SKM-1 (cell line): ENCODE data around the gene DNM1.

Source experiments
- DNase-seq: peaks from one replicate; lab custom pipeline; 2025; ENCODE audit not compliant: unreplicated experiment; lab: John Stamatoyannopoulos, UW

Gene DNM1

GRCh38 chr9:128203024-128203706 lies at the start of gene DNM1:
TSS of gene DNM1 (plus strand) at chr9:128203379. CDS start at chr9:128203471, 92 bp downstream.
- peak; percentile 35 for DNase-seq

DNA sequence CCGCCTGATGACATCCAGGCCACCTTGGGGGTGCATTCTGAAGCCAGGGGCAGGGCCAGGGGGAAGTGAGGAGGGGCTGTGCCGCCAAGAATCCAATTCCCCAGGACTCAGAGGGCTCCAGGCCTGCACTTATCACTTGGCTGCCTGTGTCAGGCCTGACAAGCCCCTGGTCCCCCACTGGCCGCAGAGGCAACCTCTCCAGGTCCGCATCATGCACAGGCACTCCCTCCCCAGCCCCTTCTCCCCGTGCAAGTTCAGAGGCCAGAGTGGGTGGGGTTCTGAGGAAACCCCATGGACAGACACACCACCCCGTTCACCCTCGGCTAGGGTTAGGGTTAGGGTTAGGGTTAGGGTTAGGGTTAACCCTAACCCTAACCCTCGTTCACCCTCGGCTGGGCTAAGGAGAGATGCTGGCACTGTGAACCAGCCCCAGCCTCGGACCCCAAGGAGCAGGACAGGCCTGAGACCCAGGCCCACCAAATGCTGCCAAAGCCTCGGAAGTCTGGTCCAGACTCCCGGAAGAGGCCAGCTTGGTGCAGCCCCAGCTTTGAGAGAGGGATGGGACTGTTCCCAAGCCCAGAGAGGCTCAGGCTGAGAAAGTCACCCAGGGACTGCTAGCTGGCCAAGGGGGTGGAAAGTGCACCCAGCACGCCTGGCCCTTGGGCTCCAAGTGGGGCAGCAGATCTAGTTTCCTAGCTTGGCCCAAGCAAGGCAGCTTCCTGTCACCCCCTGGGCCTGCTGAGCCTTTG lies 49.1 kb upstream of the DNM1 start:
- DNase-seq, result no peak

DNA sequence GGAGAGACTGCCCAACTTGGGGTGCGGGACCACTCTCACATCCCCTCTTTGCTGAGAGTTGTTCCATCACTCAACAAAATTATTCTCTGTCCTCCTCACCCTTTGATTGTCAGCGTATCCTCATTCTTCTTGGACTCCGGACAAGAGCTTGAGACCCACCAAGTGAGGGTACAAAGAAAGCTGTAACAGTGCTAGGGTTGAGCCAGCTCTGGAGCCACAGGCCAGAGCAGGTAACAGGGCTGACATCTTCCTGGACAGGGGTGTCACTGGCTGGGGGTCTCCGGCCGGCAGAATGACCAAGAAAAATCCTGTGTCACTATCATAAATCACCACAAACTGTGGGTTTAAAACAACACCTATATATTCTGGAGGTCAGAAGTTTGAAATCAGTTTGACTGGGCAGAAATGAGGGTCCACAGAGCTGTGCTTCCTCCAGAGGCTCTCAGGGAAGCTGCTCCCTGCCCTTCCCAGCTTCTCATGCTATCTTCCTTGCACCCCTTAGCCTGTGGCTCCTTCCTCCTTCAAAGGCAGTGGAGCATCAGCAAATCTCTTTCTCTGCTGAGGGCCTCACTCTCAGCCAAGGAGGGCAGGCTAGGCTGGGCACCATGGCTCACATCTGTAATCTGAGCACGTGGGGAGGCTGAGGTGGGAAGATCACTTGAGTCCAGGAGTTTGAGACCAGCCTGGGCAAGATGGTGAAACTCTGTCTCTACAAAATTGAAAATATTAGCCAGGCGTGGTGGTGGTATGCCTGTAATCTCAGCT lies 47.3 kb upstream of the DNM1 start:
- no peak for DNase-seq

DNA sequence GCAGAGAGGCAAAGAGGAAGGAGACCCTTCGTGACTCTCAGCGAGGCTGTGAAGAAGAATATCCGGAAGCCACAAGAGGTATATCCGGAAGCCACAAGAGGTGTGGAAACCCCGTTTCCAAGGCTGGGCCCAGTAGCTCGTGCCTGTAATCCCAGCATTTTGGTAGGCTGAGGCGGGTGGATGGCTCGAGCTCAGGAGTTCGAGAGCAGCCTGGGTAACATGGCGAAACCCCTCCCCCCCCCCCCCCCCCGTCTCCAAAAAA lies 43.7 kb upstream of the DNM1 start:
- DNase-seq, result peak; percentile 75

- DNase-seq, result peak; percentile 82
Observed at GRCh38 chr9:128159784-128160602, 43.2 kb upstream of the DNM1 start, which contains the start of gene BBLN. TSS of gene BBLN (plus strand) at chr9:128160265. CDS start at chr9:128160408, 143 bp downstream.

GRCh38 chr9:128160603-128160987 lies 42.6 kb upstream of the DNM1 start:
- no peak for DNase-seq

DNA sequence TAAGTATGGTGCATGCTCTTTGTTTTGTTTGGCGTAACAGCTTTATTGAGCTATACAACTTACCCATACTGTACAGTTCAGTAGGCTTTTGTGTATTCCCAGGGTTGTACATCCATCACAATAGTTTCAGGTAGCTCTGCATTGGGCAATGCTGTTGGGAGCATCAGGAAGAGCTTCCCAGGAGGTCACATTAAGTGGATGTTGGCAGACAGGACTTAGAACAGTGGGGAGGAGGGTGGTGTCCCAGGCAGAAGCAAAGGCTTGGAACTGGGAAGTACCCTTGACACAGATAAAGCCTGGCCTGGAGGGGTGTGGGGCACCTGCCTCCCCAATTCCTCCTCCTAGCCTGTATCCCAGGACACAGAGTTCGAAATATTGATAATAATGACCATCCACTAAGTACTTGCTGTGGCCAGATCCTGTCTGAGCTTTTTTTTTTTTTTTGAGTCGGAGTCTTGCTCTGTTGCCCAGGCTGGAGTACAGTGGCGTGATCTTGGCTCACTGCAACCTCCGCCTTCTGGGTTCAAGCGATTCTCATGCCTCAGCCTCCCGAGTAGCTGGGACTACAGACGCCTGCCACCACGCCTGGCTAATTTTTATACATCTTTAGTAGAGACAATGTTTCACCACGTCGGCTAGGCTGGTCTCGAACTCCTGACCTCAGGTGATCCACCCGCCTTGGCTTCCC lies 41.8 kb upstream of the DNM1 start:
- no peak for DNase-seq

GRCh38 chr9:128162215-128163026 lies 40.8 kb upstream of the DNM1 start:
- DNase-seq, result no peak

DNA sequence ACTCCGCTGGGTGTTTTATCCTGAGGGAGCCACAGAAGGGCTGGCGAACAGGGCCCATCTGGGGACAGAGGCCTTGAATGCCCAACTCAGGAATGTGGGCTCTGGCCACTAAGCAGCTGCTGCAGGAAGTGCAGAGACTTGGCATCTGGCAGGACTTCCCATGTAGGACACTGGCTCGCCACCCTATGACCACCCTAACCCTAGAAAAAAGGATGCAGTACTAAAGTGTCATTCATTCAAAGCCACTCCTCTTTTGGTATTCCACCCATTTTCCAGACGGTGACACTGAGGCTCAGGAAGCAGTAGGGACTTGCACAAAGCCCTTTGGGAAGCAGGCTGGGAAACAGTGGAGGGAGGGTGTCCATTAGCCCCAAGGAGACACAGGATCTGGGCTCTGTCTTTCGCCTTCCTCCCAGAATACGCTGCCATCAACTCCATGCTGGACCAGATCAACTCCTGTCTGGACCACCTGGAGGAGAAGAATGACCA lies 40.1 kb upstream of the DNM1 start:
- no peak for DNase-seq

GRCh38 chr9:128163523-128164306 lies 39.5 kb upstream of the DNM1 start:
- no peak for DNase-seq

GRCh38 chr9:128164307-128164885 lies 38.8 kb upstream of the DNM1 start:
- DNase-seq, result no peak

- no peak for DNase-seq
Observed at GRCh38 chr9:128166169-128166568, 37.0 kb upstream of the DNM1 start.

GRCh38 chr9:128167209-128167608 lies 36.0 kb upstream of the DNM1 start:
- no peak for DNase-seq

DNA sequence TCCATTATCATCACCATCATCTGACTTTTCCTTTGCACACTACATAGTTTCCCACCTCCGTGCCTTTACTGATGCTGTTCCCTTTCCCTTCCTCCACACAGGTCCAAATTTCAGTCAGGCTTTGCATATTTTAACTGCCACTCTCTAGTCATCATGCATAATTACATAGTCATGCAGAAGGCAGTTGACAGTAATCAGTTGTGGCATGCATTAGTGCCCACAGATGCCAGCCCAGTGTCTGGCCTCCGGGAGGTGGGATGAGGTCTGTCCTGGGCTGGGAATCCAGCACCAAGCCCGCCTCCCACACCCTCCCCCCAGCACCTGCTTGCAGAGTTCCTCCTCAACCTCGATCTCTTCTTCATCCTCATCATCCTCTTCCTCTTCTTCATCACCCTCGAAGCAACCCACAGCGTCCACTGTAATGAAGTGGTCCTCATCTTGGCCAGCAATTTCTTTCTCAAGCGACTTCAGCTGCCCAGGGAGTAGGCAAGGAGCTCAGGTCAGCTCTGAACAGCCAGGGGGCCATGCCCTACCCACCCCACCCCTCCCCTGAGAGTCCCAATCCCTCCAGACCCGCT lies 34.4 kb upstream of the DNM1 start:
- DNase-seq, result no peak

DNA sequence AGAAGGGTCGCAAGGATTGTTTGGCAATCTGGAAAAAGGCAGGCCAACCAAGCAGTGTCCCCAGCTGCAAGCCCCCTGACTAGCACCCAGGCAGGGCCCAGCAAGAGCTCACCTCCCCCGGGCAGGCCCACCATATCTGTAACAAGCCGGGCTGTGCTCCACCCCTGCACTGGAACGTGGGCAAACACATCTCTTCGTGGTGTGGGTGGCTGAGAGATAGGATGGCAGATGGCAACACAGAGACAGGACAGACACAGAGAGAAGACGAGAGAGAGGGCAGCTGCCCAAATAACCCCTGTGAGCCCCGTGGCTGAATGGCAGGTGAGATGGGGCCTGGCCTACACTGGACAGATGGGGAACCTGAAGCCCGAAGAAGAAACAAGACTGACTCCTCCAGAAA lies 33.7 kb upstream of the DNM1 start:
- no peak for DNase-seq

GRCh38 chr9:128169925-128170324 lies 33.3 kb upstream of the DNM1 start:
- no peak for DNase-seq

- no peak for DNase-seq
Observed at GRCh38 chr9:128174062-128174461, 29.1 kb upstream of the DNM1 start.

DNA sequence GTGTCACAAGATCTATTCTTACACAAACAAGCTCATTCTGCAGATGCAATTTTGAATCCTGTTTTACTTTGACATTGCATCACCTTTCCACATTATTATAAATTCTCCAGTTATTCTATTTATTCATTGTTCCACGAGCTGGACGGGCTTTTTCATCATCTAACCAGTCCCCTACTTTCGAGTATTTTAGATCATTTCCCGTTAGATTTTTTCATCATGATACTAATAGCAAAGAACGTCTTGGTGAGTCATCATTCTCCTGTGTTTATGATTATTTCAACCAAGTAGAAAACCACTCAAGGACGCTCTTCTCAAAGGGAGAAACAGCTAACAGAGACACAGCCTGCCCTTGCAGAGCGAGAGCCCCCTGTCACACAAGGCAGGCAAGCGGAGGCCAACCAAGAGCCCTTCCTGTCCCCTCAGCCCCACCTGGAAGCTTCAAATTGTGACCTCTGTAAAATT lies 28.0 kb upstream of the DNM1 start:
- no peak for DNase-seq
